CD14-positive monocyte (primary cell): ENCODE measurements around the gene ACTA2. TPM values are rescaled to one million over a fixed set of nuclear protein-coding genes. Genes with fewer than 3 reads are reported as not detected.

Experiments
- DNase-seq, 3 donors: peaks; one replicate each; pipeline ENCODE4 v3.0.0-alpha.2; 2011 to 2022
- H2AFZ ChIP-seq: 2 replicates; pipeline ENCODE4 v1.6.0; 2012; ENCODE audit warnings: mild to moderate bottlenecking, low read depth, low read length, inconsistent platforms; ENCODE audit not compliant: insufficient read depth, poor library complexity, severe bottlenecking
- H3K27ac ChIP-seq, 2 donors: 1 replicate in 1 of 2; 2 replicates in 1 of 2; pipeline ENCODE4 v1.5.1; 2012 to 2013; ENCODE audit warnings: low read length in 2 of 2, control low read depth in 1 of 2, inconsistent platforms in 1 of 2, low read depth in 1 of 2, mild to moderate bottlenecking in 1 of 2
- H3K27me3 ChIP-seq, 2 donors: one replicate each; pipeline versions ENCODE4 v1.6.0 to v1.6.1; 2011 to 2013; ENCODE audit warnings: low read length in 2 of 2; ENCODE audit not compliant: control insufficient read depth in 2 of 2, insufficient read depth in 2 of 2
- H3K36me3 ChIP-seq, 2 donors: replicated peaks in 1 of 2; 1 replicate in 1 of 2; 2 replicates in 1 of 2; pipeline versions ENCODE4 v1.5.1 to v1.6.1; 2012 to 2013; ENCODE audit warnings: low read length in 2 of 2, control low read depth in 1 of 2, inconsistent platforms in 1 of 2, mild to moderate bottlenecking in 1 of 2; ENCODE audit not compliant: insufficient read depth in 2 of 2, control insufficient read depth in 1 of 2
- H3K4me1 ChIP-seq, 2 donors: 1 replicate in 1 of 2; 2 replicates in 1 of 2; pipeline versions ENCODE4 v1.5.1 to v1.6.1; 2012 to 2013; ENCODE audit warnings: low read length in 2 of 2, control low read depth in 1 of 2, inconsistent platforms in 1 of 2, mild to moderate bottlenecking in 1 of 2, moderate library complexity in 1 of 2; ENCODE audit not compliant: insufficient read depth in 2 of 2, control insufficient read depth in 1 of 2
- H3K4me2 ChIP-seq: replicated peaks from 2 replicates; pipeline ENCODE3; 2012; ENCODE audit warnings: low read length, moderate library complexity, mild to moderate bottlenecking; ENCODE audit not compliant: poor library complexity, severe bottlenecking; ENCODE audit errors: extremely low read depth
- H3K4me3 ChIP-seq, 3 experiments: fragments of 200-600 bp in 1 of 3; sonication (generic) in 1 of 3; replicated peaks in 1 of 3; 1 replicate in 2 of 3; 2 replicates in 1 of 3; pipeline ENCODE4 v1.5.1; 2011 to 2013; ENCODE audit warnings: low read length in 3 of 3, mild to moderate bottlenecking in 3 of 3, control low read depth in 2 of 3, low read depth in 2 of 3, inconsistent platforms in 1 of 3, moderate library complexity in 1 of 3
- H3K79me2 ChIP-seq: 2 replicates; pipeline ENCODE4 v1.6.0; 2012; ENCODE audit warnings: mild to moderate bottlenecking, control low read depth, inconsistent platforms, low read length, moderate library complexity; ENCODE audit not compliant: insufficient read depth
- H3K9ac ChIP-seq: 2 replicates; pipeline ENCODE4 v1.6.0; 2017; ENCODE audit warnings: low read length, mild to moderate bottlenecking; ENCODE audit not compliant: insufficient read depth, poor library complexity, severe bottlenecking
- H3K9me3 ChIP-seq, 2 donors: replicated peaks in 1 of 2; 1 replicate in 1 of 2; 2 replicates in 1 of 2; pipeline versions ENCODE4 v1.5.1 to v1.6.1; 2012 to 2013; ENCODE audit warnings: low read length in 2 of 2, control low read depth in 1 of 2; ENCODE audit not compliant: control insufficient read depth in 1 of 2, insufficient read depth in 1 of 2
- H4K20me1 ChIP-seq: 2 replicates; pipeline ENCODE4 v1.6.0; 2012; ENCODE audit warnings: mild to moderate bottlenecking, low read length, control low read depth, moderate library complexity; ENCODE audit not compliant: insufficient read depth
- H3K27ac Mint-ChIP-seq, 7 donors: one replicate each; pipeline ENCODE4 v1.8.0; 2020; ENCODE audit warnings: mild to moderate bottlenecking in 7 of 7, mixed read lengths in 7 of 7, moderate library complexity in 6 of 7, inconsistent platforms in 2 of 7
- H3K27me3 Mint-ChIP-seq, 3 donors: one replicate each; pipeline ENCODE4 v1.8.0; 2021 to 2022; ENCODE audit warnings: low read depth in 3 of 3, mild to moderate bottlenecking in 3 of 3, mixed read lengths in 3 of 3, moderate library complexity in 3 of 3, inconsistent platforms in 1 of 3
- H3K36me3 Mint-ChIP-seq, 2 donors: one replicate each; pipeline ENCODE4 v1.8.0; 2020; ENCODE audit warnings: mixed read lengths in 2 of 2, inconsistent platforms in 1 of 2, mild to moderate bottlenecking in 1 of 2
- H3K4me1 Mint-ChIP-seq: one replicate; pipeline ENCODE4 v1.8.0; 2020; ENCODE audit warnings: mild to moderate bottlenecking, mixed read lengths
- H3K4me3 Mint-ChIP-seq, 2 donors: one replicate each; pipeline ENCODE4 v1.8.0; 2020; ENCODE audit warnings: mild to moderate bottlenecking in 2 of 2, mixed read lengths in 2 of 2, moderate library complexity in 1 of 2
- H3K9me3 Mint-ChIP-seq, 7 donors: one replicate each; pipeline ENCODE4 v1.8.0; 2020 to 2022; ENCODE audit warnings: mixed read lengths in 7 of 7, mild to moderate bottlenecking in 6 of 7, moderate library complexity in 6 of 7, inconsistent platforms in 2 of 7
- CTCF ChIP-seq: fragments of 200-600 bp; IDR thresholded peaks from one replicate; pipeline ENCODE4 v1.8.0; 2022; ENCODE audit warnings: antibody characterized with exemption, mild to moderate bottlenecking
- WGBS: methylation state at CpG from one replicate; pipeline ENCODE4 v1.1.5; 2013; ENCODE audit warnings: missing lambda C conversion rate; ENCODE audit not compliant: insufficient coverage; 5-methylcytosine and 5-hydroxymethylcytosine counted together
- intact Hi-C, 2 donors: fragments of 100-400 bp; cut with micrococcal nuclease; formaldehyde crosslinking; loops; one replicate each; pipeline versions ENCODE4 v1.15.0 to v1.15.1; 2023
- polyA plus RNA-seq, 3 donors: library from polyadenylated mRNA; depleted of rRNA in 1 of 3; unstranded in 2 of 3; stranded (reverse) in 1 of 3; fragments of 300-500 nt in 2 of 3; fragments of >200 nt in 1 of 3; fragmentation: Illumina TruSeq in 2 of 3; gene quantifications; 1 replicate in 2 of 3; 2 replicates in 1 of 3; pipeline ENCODE4 v1.2.3, GENCODE V29; 2012 to 2021

The ACTA2 gene
- polyA plus RNA-seq, 3 donors, result 4.4 to 12.3 (median 6.8) TPM

GRCh38 chr10:88963318-88963717, 10.7 kb upstream of the ACTA2 start:
- Histone ChIP-seq H3K36me3 (no peaks in the 10 kb centered on the region), H3K27ac (no peak overlapping the region), H4K20me1 (no peaks in the 10 kb centered on the region), H3K4me1 (peaks cover 13 to 15% of the 10 kb centered on the region in 2 donors), H3K4me2 (no peak overlapping the region), H3K9ac (no peak overlapping the region), H3K79me2 (no peaks in the 10 kb centered on the region), H3K4me3 (no peak overlapping the region), H3K27me3 (no peaks in the 10 kb centered on the region), H3K9me3 (no peaks in the 10 kb centered on the region), H2AFZ (no peak overlapping the region)
- peaks cover 29% of the 10 kb centered on the region for H3K4me1 Mint-ChIP-seq
- intact Hi-C loops, result no loop called here
- no peaks in the 10 kb centered on the region for H3K27me3 Mint-ChIP-seq
- no peak for DNase-seq
- H3K27ac Mint-ChIP-seq, result no peak overlapping the region
- H3K4me3 Mint-ChIP-seq, result no peak overlapping the region
- no peaks in the 10 kb centered on the region for H3K9me3 Mint-ChIP-seq
- 100% methylated on average over 1 of the region's 2 CpGs for WGBS
- no peaks in the 10 kb centered on the region for H3K36me3 Mint-ChIP-seq
- TF ChIP-seq CTCF, result no peak

- H2AFZ ChIP-seq, result no peak overlapping the region
- peaks cover 13 to 15% of the 10 kb centered on the region in 2 donors for H3K4me1 ChIP-seq
- no peaks in the 10 kb centered on the region for H3K27me3 ChIP-seq
- no peak for DNase-seq
- H3K27ac ChIP-seq, result no peak overlapping the region
- Mint-ChIP-seq H3K4me1 (peaks cover 29% of the 10 kb centered on the region), H3K4me3 (no peak overlapping the region), H3K36me3 (peaks cover 0 to under 1% of the 10 kb centered on the region in 2 donors), H3K9me3 (no peaks in the 10 kb centered on the region), H3K27ac (no peak overlapping the region), H3K27me3 (peaks cover 0 to 1% (median 0%) of the 10 kb centered on the region in 3 donors)
- no peak for TF ChIP-seq CTCF
- H3K4me2 ChIP-seq, result no peak overlapping the region
- no peak overlapping the region for H3K9ac ChIP-seq
- no peaks in the 10 kb centered on the region for H4K20me1 ChIP-seq
- H3K36me3 ChIP-seq, result no peaks in the 10 kb centered on the region
- intact Hi-C loops, result no loop called here
- no peak overlapping the region for H3K4me3 ChIP-seq
- no CpG with 5 or more reads among the region's 2 CpGs for WGBS
- H3K9me3 ChIP-seq, result no peaks in the 10 kb centered on the region
- no peaks in the 10 kb centered on the region for H3K79me2 ChIP-seq
These were observed 9.8 kb upstream of the ACTA2 start for GRCh38 chr10:88962336-88962735.
